IPS DF 19.7 (cell line): ENCODE results near the gene GALNTL6.
"Not testable (repeated sequence)": the region's sequence is repeated elsewhere in the genome, so short reads cannot be mapped to it uniquely, and the experiment has no call there.

Source experiments
- DNase-seq: peaks from one replicate; pipeline ENCODE4 v3.0.0-alpha.2; 2013; ENCODE audit warnings: low read depth, low spot score

GALNTL6 gene

DNA sequence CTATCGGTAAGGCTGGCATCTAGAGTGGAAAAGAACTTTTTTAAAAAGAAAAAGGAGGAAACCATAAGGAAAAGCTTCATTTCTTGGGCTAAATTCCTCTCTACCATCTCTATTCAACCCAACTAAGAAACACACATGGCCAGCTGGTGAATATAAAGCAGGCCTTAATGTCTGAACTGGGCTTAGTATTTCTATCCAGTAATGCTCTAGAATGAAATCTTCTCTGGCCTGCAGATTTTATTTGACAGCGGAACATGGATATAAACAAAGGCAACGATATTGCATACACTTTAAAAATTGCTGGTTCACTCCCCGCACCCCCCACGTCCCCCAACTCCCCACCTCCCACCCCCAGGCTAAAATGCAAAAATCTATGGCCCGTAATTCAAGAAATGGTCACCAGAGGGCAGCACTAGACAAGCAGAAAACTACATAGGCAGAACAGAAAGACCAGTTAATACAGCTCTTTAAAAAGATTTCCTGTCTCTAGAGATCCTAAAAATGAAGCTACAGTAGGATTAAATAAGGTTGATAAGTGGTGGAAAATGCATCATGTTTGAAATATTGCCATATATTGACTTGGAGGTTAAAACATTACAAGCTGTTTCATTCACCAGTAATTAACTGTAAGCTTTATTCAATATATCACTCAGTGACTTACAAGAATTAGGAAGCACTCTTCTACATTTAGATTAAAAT lies 1200.2 kb downstream of the GALNTL6 start:
- no peak for DNase-seq

DNA sequence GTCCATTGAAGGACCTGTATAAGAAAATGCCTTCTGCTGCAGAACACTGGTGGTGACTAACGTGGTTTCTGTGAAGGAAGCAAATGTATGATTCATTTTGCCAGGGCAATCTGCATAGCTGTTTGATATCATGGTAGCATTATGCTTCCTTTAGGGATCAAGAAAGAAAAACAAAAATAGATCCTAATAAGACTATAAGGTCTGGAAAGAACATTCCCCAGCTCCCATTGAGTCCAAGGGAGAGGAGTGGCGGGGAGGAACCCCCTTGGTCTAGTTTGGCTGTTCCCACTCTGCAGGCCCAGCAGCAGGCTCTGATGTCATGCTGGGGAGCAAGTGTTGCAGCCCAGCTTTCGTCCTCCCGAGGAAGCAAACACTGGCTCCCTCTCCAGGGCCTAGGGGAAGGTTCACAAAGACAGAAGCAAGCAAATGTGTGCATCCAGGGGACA lies 1200.9 kb downstream of the GALNTL6 start:
- peak; percentile 71 for DNase-seq

DNA sequence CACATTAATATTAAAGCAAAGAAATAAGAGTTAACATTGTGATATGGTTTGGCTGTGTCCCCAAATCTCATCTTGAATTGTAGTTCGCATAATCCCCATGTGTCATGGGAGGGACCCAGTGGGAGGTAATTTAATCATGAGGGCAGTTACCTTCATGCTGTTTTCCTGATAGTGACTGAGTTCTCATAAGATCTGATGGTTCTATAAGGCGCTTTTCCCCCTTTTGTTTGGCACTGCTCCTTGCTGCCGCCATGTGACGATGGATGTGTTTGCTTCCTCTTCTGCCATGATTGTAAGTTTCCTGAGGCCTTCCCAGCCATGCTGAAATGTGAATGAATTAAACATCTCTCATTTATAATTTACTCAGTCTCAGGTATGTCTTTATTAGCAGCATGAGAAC lies 1201.6 kb downstream of the GALNTL6 start:
- no peak for DNase-seq

DNA sequence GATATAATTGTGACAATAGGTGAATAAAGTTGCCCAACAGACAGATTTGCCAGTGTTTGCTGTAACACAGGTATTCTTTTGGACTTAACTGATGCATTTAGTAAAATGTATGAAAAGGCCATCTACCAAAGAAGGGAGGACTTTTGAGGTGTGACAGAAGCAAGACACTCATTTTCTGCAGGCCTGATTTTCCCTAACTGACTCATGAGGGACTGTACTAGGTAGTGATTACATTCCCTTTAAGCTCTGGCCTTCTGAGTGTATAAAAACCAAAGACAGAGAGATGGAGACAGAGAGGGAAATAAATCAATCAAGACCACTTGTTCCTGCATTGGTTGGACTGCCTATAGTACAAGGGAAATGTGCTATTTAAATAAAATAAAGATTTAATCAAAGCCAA lies 1204.6 kb downstream of the GALNTL6 start:
- DNase-seq = no peak

DNA sequence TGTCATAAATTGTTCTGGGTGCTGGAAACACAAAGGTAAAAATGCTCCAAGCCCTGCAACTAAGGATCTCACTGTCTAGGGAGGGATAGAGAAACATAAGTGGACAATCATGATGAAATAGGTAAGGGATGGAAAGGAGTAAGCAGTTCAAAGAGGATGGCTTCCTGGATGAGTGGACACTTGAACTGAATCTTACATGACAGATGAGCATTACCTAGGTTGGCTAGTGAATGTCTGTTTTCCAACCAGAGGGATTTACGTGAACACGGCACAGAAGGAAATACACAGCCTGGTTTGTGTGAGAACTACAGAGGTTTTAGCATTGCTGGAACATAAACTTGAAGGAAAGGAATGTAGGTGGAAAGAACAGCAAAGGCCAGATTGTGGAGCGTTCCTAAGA lies 1205.2 kb downstream of the GALNTL6 start:
- no peak for DNase-seq

DNA sequence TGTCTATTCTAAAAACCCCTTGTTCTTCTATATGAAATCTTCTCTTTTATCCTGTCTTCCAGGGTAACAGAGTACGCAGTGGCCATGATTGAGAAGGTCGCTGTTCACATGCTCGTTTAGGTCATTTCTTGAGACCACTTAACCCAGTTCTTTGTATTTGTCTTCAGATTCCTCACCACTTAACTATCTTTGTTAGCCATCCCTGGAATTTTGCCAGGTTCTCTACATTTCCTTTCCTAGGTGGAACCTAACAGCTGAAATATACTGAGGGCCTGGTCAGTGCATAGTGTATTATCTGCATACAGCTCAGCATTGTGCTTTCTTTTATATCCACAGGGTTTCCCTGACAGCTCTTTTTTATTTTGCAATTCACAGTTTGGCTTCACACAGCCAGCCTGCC lies 1206.5 kb downstream of the GALNTL6 start:
- no peak for DNase-seq

DNA sequence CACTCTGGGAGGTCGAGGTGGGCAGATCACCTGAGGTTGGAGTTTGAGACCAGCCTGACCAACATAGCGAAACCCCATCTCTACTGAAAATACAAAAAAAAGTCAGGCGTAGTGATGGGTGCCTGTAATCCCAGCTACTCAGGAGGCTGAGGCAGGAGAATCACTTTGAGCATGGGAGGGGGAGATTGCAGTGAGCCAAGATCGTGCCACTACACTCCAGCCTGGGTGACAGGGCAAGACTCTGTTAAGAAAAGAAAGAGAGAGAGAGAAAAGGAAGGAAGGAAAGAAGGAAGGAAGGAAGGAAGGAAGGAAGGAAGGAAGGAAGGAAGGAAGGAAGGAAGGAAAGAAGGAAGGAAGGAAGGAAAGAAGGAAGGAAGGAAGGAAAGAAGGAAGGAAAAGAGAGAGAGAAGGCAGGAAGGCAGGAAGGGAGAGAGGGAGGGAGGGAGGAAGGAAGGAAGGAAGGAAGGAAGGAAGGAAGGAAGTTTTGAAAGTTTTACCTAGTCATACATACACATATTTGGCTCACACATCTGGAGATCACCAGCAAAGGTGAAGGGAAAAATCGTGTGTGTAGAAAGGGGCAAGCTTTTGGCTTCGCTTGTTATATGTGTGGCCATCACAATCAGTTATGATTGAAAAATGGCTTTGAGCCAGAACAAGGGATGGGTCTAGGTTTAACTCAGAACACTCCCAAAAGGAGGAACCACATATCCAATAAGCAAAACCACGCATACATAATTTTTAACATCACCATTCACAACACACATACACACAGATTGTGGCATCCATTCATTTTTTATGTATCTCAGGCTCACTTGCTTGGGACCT lies 1208.8 kb downstream of the GALNTL6 start:
- DNase-seq = not testable (repeated sequence)

DNA sequence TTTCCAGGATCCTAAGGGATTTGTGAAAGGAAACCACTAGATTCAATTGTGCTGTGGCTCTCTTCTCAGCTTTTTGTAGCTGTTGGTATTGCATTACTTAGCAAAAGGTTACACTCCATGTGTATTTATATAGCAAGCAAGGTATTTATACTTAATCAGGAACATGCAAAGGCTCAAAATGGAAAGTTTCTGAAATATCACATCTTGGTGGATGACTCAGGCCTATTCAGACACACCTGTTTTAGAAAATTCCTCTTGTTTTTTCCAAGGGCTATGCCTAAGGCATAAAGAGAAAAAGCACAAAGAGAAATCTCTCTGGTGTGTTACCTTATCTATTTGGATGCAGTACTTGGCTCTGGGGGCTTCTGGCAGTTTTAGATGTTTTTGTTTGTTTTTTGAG lies 1211.0 kb downstream of the GALNTL6 start:
- DNase-seq = no peak

DNA sequence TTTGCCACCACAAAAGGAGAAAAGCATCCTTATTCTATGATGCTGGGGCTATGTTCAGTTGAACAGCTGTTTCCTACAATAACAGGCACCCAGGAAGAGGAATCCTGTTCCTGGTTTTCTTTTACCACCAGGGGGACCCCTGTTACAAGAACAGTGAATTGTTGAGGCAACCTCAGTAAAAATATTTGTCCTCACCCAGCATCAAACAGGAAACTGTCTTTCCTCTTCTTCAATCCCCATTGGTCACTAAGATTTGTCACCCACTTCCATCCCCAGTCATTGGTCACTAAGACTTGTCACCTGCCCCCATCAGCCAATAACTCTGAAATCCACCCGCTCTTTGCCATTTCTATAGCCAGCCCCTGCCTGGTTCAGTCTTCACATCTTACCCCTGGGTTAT lies 1211.9 kb downstream of the GALNTL6 start:
- DNase-seq = peak; percentile 77

DNA sequence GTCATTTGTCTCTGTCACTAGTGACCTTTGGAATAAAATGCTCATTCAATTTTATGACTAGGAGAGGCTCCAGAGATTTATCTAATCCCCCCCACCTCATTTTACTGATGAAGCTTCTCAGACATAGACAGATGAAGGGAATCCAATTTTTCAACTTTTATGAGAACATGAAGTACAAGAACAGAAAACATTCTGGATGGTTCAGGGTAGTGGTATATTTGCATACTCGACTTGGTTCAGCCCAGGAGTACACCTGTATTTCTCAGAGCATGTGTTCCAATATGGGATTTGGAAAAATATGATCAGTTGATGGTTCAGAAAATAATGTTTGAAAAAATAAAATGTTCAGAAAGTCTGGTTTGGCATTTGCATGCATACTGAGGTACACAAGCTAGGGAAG lies 1224.0 kb downstream of the GALNTL6 start:
- DNase-seq = no peak

DNA sequence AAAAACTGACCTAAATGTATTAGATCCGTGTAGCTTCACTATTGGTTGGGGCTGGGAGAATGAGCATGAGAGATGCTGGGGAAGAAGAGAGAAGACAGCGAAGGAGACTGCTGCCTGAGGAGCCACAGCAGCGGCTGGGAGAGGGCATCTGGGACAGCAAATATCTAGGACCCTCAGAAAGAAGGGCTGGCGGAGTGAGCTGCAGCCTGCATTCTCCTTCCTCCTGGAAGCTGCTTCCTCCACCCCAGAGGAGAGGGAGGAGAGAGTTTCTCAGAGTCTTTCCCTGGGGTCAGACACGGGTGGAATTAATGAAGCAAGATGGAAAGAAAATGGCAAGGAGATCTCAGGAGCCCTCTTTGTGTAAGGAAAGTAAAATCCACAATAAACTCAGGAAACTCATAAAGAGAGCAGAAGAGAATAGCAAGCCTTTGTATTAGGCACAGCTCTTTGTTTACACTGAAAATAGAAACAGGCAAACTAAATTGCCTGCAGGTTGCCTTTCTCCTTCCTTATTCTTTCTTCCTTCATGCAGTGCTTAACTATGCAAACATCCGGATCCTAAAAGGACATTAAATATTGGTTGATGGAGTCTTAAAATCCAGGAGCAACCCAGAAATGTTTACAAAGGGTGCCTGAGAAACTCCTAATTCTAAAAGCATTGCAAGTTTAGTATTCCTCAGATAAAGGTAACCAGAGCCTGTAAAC lies 1225.1 kb downstream of the GALNTL6 start:
- no peak for DNase-seq

DNA sequence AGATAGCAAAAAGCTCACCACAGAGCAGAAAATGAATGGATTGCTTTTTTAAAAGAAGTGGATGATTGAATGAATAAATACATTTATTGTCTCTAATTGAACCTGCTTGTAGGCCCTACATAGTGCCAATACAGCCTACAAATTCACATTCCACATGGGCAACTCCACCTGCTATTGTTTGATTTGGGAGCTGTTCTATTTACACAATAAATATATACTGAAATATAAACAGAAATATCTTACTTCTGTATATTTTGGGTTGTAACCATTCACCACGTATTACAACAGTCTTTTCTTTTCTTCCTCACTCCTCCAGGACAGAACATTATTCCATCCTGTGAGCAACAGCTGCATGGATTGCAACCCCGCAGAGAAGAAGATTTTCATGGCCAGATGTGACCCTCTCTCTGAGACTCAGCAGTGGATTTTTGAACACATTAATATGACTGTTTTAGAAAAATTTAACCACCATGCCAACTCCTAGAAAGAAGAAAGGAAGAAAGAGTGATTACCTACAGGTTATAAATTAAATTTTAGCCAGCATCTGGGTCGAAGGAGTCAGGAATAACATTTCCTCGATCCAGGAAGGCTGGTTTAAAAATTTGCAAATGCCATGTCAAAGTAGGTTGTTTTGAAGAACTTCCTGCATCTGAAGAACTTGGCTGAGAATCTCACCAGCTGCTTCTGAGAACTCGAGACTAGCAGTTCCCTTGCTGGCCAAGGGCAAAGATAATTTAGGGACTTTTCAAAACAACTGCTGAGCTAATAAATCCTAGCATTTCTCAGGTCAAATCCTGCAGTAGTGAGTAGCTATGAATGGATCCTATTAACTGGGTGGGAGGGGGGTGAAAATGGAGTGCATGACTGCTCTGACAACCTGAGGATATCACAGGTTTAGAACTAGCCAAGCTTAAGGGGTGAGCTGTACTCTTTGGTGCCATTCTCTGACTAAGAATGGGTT lies 1226.7 kb downstream of the GALNTL6 start:
- DNase-seq = no peak

DNA sequence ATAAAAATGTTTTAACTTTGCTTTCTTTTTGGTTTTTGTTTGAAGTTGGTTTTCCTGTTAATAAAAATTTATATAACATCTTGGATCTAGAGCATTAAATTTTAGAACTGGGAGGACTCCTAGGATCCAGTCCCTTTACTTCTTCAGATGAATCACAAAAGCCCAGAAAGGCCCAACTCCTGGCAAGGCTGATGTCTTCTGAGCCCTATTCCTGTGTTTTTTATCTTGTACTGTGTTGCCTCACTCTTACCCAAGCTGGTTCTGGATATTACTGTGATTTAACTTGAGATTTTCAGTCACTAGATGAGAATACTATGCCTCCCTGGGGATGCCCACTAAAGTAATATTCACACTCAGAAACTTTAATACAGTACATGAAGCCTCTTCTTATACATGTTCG lies 1228.3 kb downstream of the GALNTL6 start:
- DNase-seq = no peak

DNA sequence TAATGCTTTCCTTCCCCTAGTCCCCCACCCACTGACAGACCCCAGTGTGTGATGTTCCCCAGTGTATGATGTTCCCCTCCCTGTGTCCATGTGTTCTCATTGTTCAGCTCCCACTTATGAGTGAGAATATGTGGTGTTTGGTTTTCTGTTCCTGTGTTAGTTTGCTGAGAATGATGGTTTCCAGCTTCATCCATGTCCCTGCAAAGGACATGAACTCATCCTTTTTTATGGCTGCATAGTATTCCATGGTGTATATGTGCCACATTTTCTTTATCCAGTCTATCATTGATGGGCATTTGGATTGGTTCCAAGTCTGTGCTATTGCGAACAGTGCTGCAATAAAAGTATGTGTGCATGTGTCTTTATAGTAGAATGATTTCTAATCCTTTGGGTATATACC lies 1228.9 kb downstream of the GALNTL6 start:
- not testable (repeated sequence) for DNase-seq

DNA sequence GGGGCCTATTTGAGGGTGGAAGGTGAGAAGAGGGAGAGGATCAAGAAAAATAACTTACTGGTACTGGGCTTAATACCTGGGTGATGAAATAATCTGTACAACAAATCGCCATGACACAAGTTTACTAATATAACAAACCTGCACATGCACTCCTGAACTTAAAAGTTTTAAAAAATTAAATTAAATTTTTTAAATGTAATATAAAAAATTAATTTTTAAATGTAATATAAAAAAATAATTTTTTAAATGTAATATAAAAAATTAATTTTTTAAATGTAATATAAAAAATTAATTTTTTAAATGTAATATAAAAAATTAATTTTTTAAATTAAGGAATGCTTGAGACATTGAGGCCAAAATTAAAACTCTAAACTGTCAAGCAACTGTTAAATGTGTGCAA lies 1231.1 kb downstream of the GALNTL6 start:
- no peak for DNase-seq

DNA sequence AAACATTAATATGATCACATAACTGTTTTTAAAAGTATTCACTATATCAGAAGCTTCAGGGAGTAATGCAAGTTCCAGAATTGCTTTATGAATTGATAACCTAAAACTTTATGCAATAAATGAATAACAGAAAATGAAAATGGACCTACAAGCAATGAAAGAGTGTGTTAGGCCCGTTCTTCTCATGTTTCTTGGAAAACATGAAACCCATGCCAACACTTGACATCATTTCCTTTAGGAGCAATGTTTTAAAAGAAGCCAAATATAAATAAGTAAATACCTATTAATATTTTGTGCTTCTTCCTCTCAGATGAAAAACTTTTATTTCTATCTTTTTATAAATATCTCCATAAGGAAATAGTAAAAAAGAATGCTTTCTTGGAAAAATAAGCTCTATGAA lies 1232.4 kb downstream of the GALNTL6 start:
- DNase-seq = no peak

DNA sequence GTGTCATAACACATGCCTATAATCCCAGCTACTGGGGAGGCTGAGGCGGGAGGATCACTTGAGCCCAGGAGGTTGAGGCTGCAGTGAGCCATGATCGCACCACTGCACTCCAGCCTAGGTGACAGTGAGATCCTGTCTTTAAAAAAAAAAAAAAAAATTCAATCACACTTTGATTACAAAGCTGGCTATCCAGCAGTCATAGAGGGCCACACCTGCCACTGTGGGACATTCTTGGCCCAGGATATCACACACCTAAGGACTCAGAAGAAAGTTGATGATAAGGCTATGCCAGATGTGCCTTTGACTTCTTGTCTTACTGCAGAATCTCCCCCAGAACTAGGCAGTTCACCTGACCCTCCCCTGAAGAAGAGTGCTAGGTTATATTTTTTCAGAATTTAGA lies 1232.9 kb downstream of the GALNTL6 start:
- DNase-seq = no peak

DNA sequence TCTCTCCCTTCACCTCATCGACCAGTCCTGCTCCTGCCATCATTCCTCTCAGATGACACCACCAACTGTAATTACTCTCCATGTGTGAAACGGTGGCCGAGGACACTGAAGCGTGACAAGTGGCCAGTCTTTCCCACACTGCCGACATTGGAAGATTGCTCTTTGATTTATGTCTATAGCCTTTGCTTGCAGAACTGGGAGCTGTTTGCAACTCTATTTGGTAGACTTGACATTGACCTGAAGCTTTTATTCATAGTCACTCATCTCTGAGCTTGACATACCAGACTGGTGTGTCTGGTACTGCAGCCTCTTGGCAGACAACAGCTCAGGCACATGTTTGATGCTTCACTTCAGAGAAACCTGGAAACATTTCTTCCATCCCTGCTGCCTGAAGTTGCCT lies 1233.6 kb downstream of the GALNTL6 start:
- no peak for DNase-seq

DNA sequence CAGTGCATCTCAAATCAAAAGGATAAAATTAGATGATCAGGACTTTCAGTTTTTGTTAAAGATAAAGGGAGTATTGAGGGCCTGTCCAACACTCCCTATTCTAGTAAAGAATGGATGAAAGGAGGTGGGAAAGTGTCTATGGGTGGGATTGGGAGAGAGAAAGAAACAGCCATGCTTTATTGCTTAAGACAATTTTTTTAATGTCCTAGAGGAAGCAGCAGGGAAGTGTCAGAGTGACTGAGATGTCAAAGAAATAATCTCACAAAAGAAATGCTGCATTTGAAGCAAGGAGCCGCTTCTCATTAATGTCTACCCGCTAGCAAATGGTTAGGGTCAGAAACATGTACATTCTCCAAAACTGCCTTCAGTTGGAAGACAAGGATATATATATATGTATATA lies 1238.0 kb downstream of the GALNTL6 start:
- no peak for DNase-seq

DNA sequence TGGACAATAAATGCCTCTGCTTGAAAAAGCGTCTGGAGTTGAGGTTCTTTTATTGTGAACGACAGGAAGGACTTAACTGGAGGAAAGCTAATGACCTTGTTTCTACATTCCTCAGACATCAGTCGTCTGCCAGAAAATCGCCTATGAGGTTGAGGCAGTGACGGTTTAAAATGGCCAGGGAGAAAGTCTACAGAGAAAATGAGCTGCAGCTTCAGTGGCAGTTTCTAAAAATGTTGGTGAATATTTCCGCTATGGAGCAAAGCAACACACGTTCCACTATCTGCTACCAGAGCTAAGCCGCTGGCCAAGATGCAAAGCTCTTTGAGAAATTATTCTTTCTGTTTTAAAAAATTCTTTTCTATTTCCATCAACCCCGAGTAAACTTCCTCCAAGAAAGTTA lies 1238.5 kb downstream of the GALNTL6 start:
- no peak for DNase-seq

DNA sequence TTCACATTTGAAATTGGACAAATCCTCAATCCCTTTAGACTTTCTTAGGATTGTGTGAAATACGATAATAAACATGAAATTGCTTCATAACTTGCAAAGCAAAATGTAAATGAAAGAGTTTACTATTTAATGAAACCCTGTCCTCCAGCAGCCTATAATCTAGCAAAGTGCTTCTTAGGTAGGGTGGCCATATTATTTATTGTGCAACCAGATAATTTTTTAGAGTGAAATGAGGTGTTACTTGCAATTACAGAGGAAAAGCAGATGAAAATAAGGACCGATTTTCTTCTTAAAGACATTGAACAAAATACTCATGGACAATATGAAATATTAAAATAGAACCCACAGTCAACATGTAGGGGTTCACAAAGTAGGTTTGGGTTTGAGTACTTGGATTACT lies 1239.2 kb downstream of the GALNTL6 start:
- no peak for DNase-seq
